ENCODE measurements around the gene ZBTB22. TPM values are rescaled to one million over a fixed set of nuclear protein-coding genes. Genes with fewer than 3 reads are reported as not detected.

The ZBTB22 gene
- total RNA-seq, 2 donors from 2014 or later = 25.1 to 27.5 TPM

GRCh38 chr6:33296797-33297405 is 20.6 kb downstream of the ZBTB22 start:
- intact Hi-C loops (cut with DNase I) = no loop called here
- Histone ChIP-seq H3K9me3 (no peaks in the 10 kb centered on the region), H3K4me1 (replicated peaks) (peaks cover 4% of the 10 kb centered on the region), H3K4me3 (peak overlapping the region; percentile 64 to 70), H3K27me3 (replicated peaks; ENCODE audit: insufficient read depth) (no peaks in the 10 kb centered on the region), H3K27ac (peak overlapping the region; percentile 95 to 96), H3K36me3 (peaks cover 0 to 3% of the 10 kb centered on the region in 2 donors)
- TF ChIP-seq POLR2AphosphoS5 (IDR thresholded peaks at IDR 0.05) = no peak
- no peak for TF ChIP-seq CTCF (IDR thresholded peaks at IDR 0.05)
- TF ChIP-seq POLR2A (IDR thresholded peaks at IDR 0.05) = no peak
- 58% methylated on average over 12 of the region's 12 CpGs for WGBS
- no peak for DNase-seq (ENCODE audit: low spot score)

GRCh38 chr6:33295621-33296369 is 21.7 kb downstream of the ZBTB22 start:
- Histone ChIP-seq H3K4me3 (no peak overlapping the region), H3K9me3 (no peaks in the 10 kb centered on the region), H3K27ac (peak overlapping the region in 1 of 2 donors; percentile 96), H3K4me1 (replicated peaks) (peaks cover 4% of the 10 kb centered on the region), H3K36me3 (peaks cover 0 to 3% of the 10 kb centered on the region in 2 donors), H3K27me3 (replicated peaks; ENCODE audit: insufficient read depth) (no peaks in the 10 kb centered on the region)
- DNase-seq (ENCODE audit: low spot score) = no peak
- intact Hi-C loops (cut with DNase I) = no loop called here
- no peak for TF ChIP-seq POLR2AphosphoS5 (IDR thresholded peaks at IDR 0.05)
- TF ChIP-seq CTCF (IDR thresholded peaks at IDR 0.05) = no peak
- no peak for TF ChIP-seq POLR2A (IDR thresholded peaks at IDR 0.05)
- 86% methylated on average over 15 of the region's 15 CpGs for WGBS

- no peak overlapping the region for H3K4me3 ChIP-seq
- 63% methylated on average over 10 of the region's 10 CpGs for WGBS
- no peak for TF ChIP-seq CTCF (IDR thresholded peaks at IDR 0.05)
- no peak for TF ChIP-seq POLR2AphosphoS5 (IDR thresholded peaks at IDR 0.05)
- TF ChIP-seq POLR2A (IDR thresholded peaks at IDR 0.05) = no peak
- no peaks in the 10 kb centered on the region for H3K27me3 ChIP-seq (replicated peaks; ENCODE audit: insufficient read depth)
- H3K27ac ChIP-seq = peak overlapping the region in 1 of 2 donors; percentile 6
- peaks cover 7% of the 10 kb centered on the region for H3K4me1 ChIP-seq (replicated peaks)
- peaks cover 0 to 3% of the 10 kb centered on the region in 2 donors for H3K36me3 ChIP-seq
- no peak for DNase-seq (ENCODE audit: low spot score)
- no peaks in the 10 kb centered on the region for H3K9me3 ChIP-seq
- intact Hi-C loops (cut with DNase I) = no loop called here
Observed at GRCh38 chr6:33294086-33294823, 23.3 kb downstream of the ZBTB22 start.

- TF ChIP-seq POLR2AphosphoS5 (IDR thresholded peaks at IDR 0.05) (no peak), CTCF (IDR thresholded peaks at IDR 0.05) (no peak), POLR2A (IDR thresholded peaks at IDR 0.05) (no peak)
- Histone ChIP-seq H3K4me1 (replicated peaks) (peaks cover 9% of the 10 kb centered on the region), H3K9me3 (no peaks in the 10 kb centered on the region), H3K36me3 (peaks cover 0 to 3% of the 10 kb centered on the region in 2 donors), H3K27ac (no peak overlapping the region), H3K4me3 (no peak overlapping the region), H3K27me3 (replicated peaks; ENCODE audit: insufficient read depth) (no peaks in the 10 kb centered on the region)
- no peak for DNase-seq (ENCODE audit: low spot score)
- 80% methylated on average over 16 of the region's 16 CpGs for WGBS
- intact Hi-C loops (cut with DNase I) = no loop called here
Observed at GRCh38 chr6:33292996-33293682, 24.4 kb downstream of the ZBTB22 start.

Measured in prostate gland (tissue), 2 donors.